Erythroblast (primary cell): ENCODE measurements around the gene ECI1.

Experiments
- GATA1 ChIP-seq: IDR thresholded peaks from 2 replicates; pipeline ENCODE4 v1.6.1; 2011; ENCODE audit warnings: low read depth, mild to moderate bottlenecking, control low read depth, low read length, moderate library complexity
- POLR2A ChIP-seq: IDR thresholded peaks from 2 replicates; pipeline ENCODE4 v1.6.1; 2011; ENCODE audit warnings: mild to moderate bottlenecking, low read length

DNA sequence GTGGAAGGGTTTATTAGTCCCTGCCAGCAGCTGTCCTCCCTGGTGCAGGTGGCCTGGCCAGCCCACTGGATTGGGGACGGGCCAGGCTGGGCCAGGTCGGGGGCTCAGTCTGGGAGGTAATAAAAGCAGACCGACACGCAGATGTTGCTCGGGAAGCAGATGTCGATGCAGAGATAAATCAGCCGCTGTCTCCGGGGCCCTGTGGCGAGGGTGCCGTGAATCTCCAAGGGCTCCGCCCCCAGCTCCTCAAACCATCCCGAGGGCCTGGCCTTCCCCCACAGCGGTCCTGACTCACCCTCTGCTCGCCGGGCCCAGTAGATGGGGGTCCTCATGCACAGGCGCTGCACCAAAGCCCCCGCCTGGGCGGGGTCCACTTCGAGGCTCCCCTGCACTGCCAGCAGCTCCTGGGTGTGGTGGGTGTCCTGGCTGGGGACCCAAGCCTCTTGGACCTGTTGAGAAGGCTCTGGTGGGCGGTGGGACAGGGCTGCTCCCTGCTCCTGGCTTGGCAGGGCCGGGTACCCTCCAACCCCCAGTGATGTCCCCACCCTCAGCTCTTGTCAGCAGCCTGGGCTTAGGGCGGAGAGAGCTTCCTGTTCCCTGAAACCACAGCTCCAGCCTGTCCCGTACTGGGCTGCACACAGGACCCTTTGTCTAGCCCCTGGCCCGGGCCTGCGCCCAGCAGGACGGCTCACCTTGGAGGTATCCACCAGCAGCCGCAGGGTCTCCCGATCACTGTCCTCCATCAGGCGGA, 42.0 kb downstream of the ECI1 start:
- TF ChIP-seq POLR2A (no peak), GATA1 (no peak)
